HL-60 (cell line): ENCODE data around the gene CERS1.

ENCODE experiments used
- SPI1 ChIP-seq: IDR thresholded peaks from 2 replicates; pipeline ENCODE4 v1.6.1; 2012; ENCODE audit warnings: low read depth, mild to moderate bottlenecking, borderline replicate concordance
- TF ChIP-seq, protein P1 (sequence below): IDR thresholded peaks from one replicate; pipeline ENCODE4 v1.5.1; 2011; ENCODE audit warnings: low read length, control low read depth, inconsistent platforms; ENCODE audit not compliant: insufficient read depth

DNA sequence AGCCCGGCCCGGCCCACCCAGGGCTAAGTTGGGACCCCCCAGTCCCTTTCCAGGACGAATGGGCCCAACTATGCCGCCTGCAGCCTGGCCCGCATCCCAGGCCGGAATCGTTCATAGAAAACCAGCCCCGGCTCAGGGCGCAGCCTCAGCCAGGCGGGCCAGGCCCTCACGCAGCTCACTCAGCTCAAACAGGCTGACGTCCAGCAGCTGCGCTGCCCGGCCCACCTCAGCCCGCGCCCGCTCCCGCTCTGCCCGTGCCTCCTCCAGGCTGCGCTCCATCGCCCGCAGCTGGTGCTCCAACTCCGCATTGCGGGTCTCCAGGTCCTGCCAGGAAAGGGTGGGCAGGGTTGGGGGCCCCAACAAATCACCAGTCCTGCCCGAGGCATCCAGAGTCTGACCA is 33.4 kb upstream of the CERS1 start:
- TF ChIP-seq, protein P1, sequence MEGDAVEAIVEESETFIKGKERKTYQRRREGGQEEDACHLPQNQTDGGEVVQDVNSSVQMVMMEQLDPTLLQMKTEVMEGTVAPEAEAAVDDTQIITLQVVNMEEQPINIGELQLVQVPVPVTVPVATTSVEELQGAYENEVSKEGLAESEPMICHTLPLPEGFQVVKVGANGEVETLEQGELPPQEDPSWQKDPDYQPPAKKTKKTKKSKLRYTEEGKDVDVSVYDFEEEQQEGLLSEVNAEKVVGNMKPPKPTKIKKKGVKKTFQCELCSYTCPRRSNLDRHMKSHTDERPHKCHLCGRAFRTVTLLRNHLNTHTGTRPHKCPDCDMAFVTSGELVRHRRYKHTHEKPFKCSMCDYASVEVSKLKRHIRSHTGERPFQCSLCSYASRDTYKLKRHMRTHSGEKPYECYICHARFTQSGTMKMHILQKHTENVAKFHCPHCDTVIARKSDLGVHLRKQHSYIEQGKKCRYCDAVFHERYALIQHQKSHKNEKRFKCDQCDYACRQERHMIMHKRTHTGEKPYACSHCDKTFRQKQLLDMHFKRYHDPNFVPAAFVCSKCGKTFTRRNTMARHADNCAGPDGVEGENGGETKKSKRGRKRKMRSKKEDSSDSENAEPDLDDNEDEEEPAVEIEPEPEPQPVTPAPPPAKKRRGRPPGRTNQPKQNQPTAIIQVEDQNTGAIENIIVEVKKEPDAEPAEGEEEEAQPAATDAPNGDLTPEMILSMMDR = no peak
- TF ChIP-seq SPI1 = no peak
